ENCODE results near the gene ERRFI1.

The ERRFI1 gene

GRCh38 chr1:8004803-8005573 is 21.1 kb downstream of the ERRFI1 start:
- no peak for DNase-seq (ENCODE audit: extremely low read depth in 1 of 2, low read depth in 1 of 2)

GRCh38 chr1:8004113-8004802 is 21.9 kb downstream of the ERRFI1 start:
- no peak for DNase-seq (ENCODE audit: extremely low read depth in 1 of 2, low read depth in 1 of 2)

- no peak for DNase-seq (ENCODE audit: extremely low read depth in 1 of 2, low read depth in 1 of 2)
These were observed 22.5 kb downstream of the ERRFI1 start for GRCh38 chr1:8003438-8004112.

- no peak for DNase-seq (ENCODE audit: extremely low read depth in 1 of 2, low read depth in 1 of 2)
These were observed 23.2 kb downstream of the ERRFI1 start for GRCh38 chr1:8002921-8003320.

GRCh38 chr1:8002329-8002910 is 23.7 kb downstream of the ERRFI1 start:
- DNase-seq (ENCODE audit: extremely low read depth in 1 of 2, low read depth in 1 of 2), result no peak

GRCh38 chr1:7995437-7995836 is 30.7 kb downstream of the ERRFI1 start:
- DNase-seq (ENCODE audit: extremely low read depth in 1 of 2, low read depth in 1 of 2), result no peak

GRCh38 chr1:7994827-7995226 is 31.3 kb downstream of the ERRFI1 start:
- DNase-seq (ENCODE audit: extremely low read depth in 1 of 2, low read depth in 1 of 2), result no peak

- no peak for DNase-seq (ENCODE audit: extremely low read depth in 1 of 2, low read depth in 1 of 2)
These were observed 32.3 kb downstream of the ERRFI1 start for GRCh38 chr1:7993593-7994479.

GRCh38 chr1:7992885-7993284 is 33.2 kb downstream of the ERRFI1 start:
- no peak for DNase-seq (ENCODE audit: extremely low read depth in 1 of 2, low read depth in 1 of 2)

- DNase-seq (ENCODE audit: extremely low read depth in 1 of 2, low read depth in 1 of 2), result no peak
These were observed 34.3 kb downstream of the ERRFI1 start for GRCh38 chr1:7991504-7992440.

- no peak for DNase-seq (ENCODE audit: extremely low read depth in 1 of 2, low read depth in 1 of 2)
These were observed 36.2 kb downstream of the ERRFI1 start for GRCh38 chr1:7989762-7990428.

- DNase-seq (ENCODE audit: extremely low read depth in 1 of 2, low read depth in 1 of 2), result no peak
These were observed 37.5 kb downstream of the ERRFI1 start for GRCh38 chr1:7988576-7988975.

- no peak for DNase-seq (ENCODE audit: extremely low read depth in 1 of 2, low read depth in 1 of 2)
These were observed 38.6 kb downstream of the ERRFI1 start for GRCh38 chr1:7987528-7987927.

GRCh38 chr1:7985851-7986612 is 40.1 kb downstream of the ERRFI1 start:
- DNase-seq (ENCODE audit: extremely low read depth in 1 of 2, low read depth in 1 of 2), result no peak

GRCh38 chr1:7984811-7985210 is 41.3 kb downstream of the ERRFI1 start:
- no peak for DNase-seq (ENCODE audit: extremely low read depth in 1 of 2, low read depth in 1 of 2)

- DNase-seq (ENCODE audit: extremely low read depth in 1 of 2, low read depth in 1 of 2), result no peak
These were observed 42.9 kb downstream of the ERRFI1 start for GRCh38 chr1:7983086-7983778.

- DNase-seq (ENCODE audit: extremely low read depth in 1 of 2, low read depth in 1 of 2), result no peak
These were observed 45.1 kb downstream of the ERRFI1 start for GRCh38 chr1:7980984-7981383.

Data from activated CD8-positive, alpha-beta memory T cell treated with anti-CD3 and anti-CD28 coated beads for 1 hour (primary cell).